ENCODE data around the gene CLPX.
"Not testable (repeated sequence)": the region's sequence is repeated elsewhere in the genome, so short reads cannot be mapped to it uniquely, and the experiment has no call there.

Gene CLPX

GRCh38 chr15:65184868-65185717 lies at the start of gene CLPX:
Gene CLPX, minus strand, starts transcription at chr15:65185342. Its CDS starts 189 bp downstream, at chr15:65185153.
- peak; percentile 96 for DNase-seq

GRCh38 chr15:65233696-65234095 lies 48.6 kb upstream of the CLPX start:
- no peak for DNase-seq

- no peak for DNase-seq
Observed at GRCh38 chr15:65232520-65232919, 47.4 kb upstream of the CLPX start.

- DNase-seq, result no peak
Observed at GRCh38 chr15:65231306-65231705, 46.2 kb upstream of the CLPX start.

- not testable (repeated sequence) for DNase-seq
Observed at GRCh38 chr15:65226901-65227300, 41.8 kb upstream of the CLPX start.

- DNase-seq, result no peak
Observed at GRCh38 chr15:65226221-65226620, 41.1 kb upstream of the CLPX start.

GRCh38 chr15:65223996-65224395 lies 38.9 kb upstream of the CLPX start:
- no peak for DNase-seq

GRCh38 chr15:65222891-65223290 lies 37.7 kb upstream of the CLPX start:
- no peak for DNase-seq

GRCh38 chr15:65221697-65222096 lies 36.6 kb upstream of the CLPX start:
- DNase-seq, result no peak

GRCh38 chr15:65219137-65219536 lies 34.0 kb upstream of the CLPX start:
- DNase-seq, result no peak

- DNase-seq, result no peak
Observed at GRCh38 chr15:65217526-65218482, 32.7 kb upstream of the CLPX start.

- no peak for DNase-seq
Observed at GRCh38 chr15:65215496-65215895, 30.4 kb upstream of the CLPX start.

- no peak for DNase-seq
Observed at GRCh38 chr15:65214010-65214409, 28.9 kb upstream of the CLPX start.

- DNase-seq, result no peak
Observed at GRCh38 chr15:65213241-65213640, 28.1 kb upstream of the CLPX start.

GRCh38 chr15:65212097-65212496 lies 27.0 kb upstream of the CLPX start:
- DNase-seq, result peak; percentile 28

GRCh38 chr15:65211482-65211982 lies 26.4 kb upstream of the CLPX start:
- no peak for DNase-seq

- DNase-seq, result no peak
Observed at GRCh38 chr15:65210770-65211481, 25.8 kb upstream of the CLPX start, which contains the start of gene CILP. Gene CILP, minus strand, starts transcription at chr15:65211473. Its CDS starts 1,718 bp downstream, at chr15:65209755.

- DNase-seq, result no peak
Observed at GRCh38 chr15:65209701-65210643, 24.8 kb upstream of the CLPX start.

- no peak for DNase-seq
Observed at GRCh38 chr15:65208647-65209046, 23.5 kb upstream of the CLPX start.

- no peak for DNase-seq
Observed at GRCh38 chr15:65207280-65207840, 22.2 kb upstream of the CLPX start.

GRCh38 chr15:65206750-65207149 lies 21.6 kb upstream of the CLPX start:
- no peak for DNase-seq

All from CD4-positive, alpha-beta T cell treated with Interleukin-15 for 1 hour (primary cell).